IPS-15b (cell line): ENCODE results near the gene CCL3.

Source experiments
- H3K27me3 ChIP-seq: one replicate; pipeline ENCODE4 v1.6.1; 2013; ENCODE audit warnings: low read length; ENCODE audit not compliant: control insufficient read depth, insufficient read depth
- H3K36me3 ChIP-seq: one replicate; pipeline ENCODE4 v1.6.1; 2013; ENCODE audit warnings: low read length; ENCODE audit not compliant: control insufficient read depth, insufficient read depth
- H3K4me1 ChIP-seq: one replicate; pipeline ENCODE4 v1.6.1; 2013; ENCODE audit warnings: mild to moderate bottlenecking, low read length; ENCODE audit not compliant: control insufficient read depth, insufficient read depth
- H3K4me3 ChIP-seq: one replicate; pipeline ENCODE4 v1.5.1; 2013; ENCODE audit warnings: low read depth, low read length
- H3K9ac ChIP-seq: one replicate; pipeline ENCODE4 v1.6.1; 2013; ENCODE audit warnings: low read depth, mild to moderate bottlenecking, low read length
- H3K9me3 ChIP-seq: one replicate; pipeline ENCODE4 v1.6.1; 2013; ENCODE audit warnings: mild to moderate bottlenecking, low read length; ENCODE audit not compliant: control insufficient read depth, insufficient read depth

The CCL3 gene

DNA sequence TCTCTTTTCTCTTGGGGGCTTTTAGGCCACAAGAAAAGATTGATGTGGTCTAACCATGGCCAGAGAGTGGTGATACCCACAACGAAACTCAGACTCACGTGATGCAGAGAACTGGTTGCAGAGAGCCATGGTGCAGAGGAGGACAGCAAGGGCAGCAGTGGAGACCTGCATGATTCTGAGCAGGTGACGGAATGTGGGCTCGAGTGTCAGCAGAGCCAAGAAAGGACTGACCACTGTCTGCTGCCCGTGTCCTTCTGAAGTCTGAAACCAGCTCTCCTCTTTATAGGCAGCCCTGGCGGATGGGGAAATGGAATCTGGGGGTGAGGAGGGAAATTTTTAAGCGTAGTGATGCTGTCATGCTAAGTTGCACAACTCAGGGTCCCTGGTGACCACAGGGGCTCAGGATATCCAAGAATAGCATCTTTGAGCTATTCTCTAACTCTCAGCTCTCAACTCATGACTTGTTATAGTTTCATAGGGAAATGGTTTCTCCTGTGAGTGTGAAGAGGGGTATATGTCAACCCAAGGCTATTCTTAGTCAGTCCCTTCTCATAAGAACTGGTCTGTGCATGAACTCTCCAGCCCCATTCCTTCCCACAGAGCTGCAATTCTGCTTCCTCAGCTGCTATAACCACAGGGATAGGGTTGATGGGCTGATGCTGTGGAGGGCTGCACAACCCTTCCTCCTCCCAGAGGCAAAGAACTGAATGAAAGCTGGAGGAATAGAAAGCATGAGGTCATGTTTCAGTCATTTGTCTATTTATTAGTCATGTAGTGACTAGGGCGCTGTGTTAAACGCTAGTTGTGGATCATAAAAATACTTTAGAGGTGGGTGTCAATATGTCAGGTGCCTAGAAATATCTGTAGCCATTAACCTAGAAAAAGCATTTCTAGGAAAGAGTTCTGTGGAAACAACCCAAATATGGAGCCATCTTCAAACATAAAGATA, at the start of gene CCL3:
Gene CCL3, minus strand, starts transcription at position 256 of the 949 bp plus-strand sequence. Its CDS starts 85 bp downstream, at position 171.
- Histone ChIP-seq H3K36me3 (no peaks in the 10 kb centered on the region), H3K4me3 (no peak within 1 kb of the TSS), H3K9ac (no peak within 1 kb of the TSS), H3K27me3 (no peaks in the 10 kb centered on the region), H3K4me1 (no peaks in the 10 kb centered on the region), H3K9me3 (no peaks in the 10 kb centered on the region)

- Histone ChIP-seq H3K4me3 (no peak overlapping the region), H3K9ac (no peak overlapping the region), H3K9me3 (no peaks in the 10 kb centered on the region), H3K27me3 (no peaks in the 10 kb centered on the region), H3K4me1 (no peaks in the 10 kb centered on the region), H3K36me3 (no peaks in the 10 kb centered on the region)
Measured at GRCh38 chr17:36136439-36136838, 46.5 kb upstream of the CCL3 start.

- H3K36me3 ChIP-seq = no peaks in the 10 kb centered on the region
- H3K9me3 ChIP-seq = no peaks in the 10 kb centered on the region
- no peak overlapping the region for H3K4me3 ChIP-seq
- no peak overlapping the region for H3K9ac ChIP-seq
- H3K27me3 ChIP-seq = no peaks in the 10 kb centered on the region
- no peaks in the 10 kb centered on the region for H3K4me1 ChIP-seq
Measured at GRCh38 chr17:36136036-36136435, 46.1 kb upstream of the CCL3 start.

- no peak overlapping the region for H3K4me3 ChIP-seq
- no peaks in the 10 kb centered on the region for H3K36me3 ChIP-seq
- no peaks in the 10 kb centered on the region for H3K9me3 ChIP-seq
- H3K9ac ChIP-seq = no peak overlapping the region
- H3K27me3 ChIP-seq = no peaks in the 10 kb centered on the region
- H3K4me1 ChIP-seq = no peaks in the 10 kb centered on the region
Measured at GRCh38 chr17:36135465-36135864, 45.5 kb upstream of the CCL3 start.

DNA sequence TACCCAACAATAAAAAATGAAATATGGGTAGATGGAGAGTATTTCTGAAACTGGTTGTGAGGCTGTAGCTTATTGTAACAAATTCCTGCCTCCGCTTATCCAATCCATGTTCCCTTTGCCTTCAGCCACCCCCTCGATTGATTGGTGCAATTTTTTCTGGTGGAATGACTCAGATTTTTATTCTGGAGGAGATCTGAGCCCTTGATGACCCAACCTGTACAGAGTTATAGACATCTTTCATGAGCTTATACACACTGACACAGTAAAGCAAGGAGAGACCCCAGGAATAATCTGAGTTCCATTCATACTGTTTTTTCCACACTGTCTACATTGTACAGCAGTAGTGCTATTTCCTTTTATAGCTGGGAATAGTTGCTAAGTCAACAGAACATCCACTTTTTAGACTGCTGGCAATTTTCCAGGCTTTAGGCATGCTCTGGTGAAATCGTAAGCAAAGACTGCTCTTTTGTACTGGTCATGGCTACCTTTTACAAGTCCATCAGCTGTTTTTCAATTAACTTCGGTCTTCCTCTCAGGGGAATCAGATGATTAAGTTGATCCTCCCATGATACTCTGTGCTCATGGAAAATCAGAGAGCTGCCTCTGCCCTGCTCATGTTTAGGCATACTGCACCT, 43.8 kb upstream of the CCL3 start:
- Histone ChIP-seq H3K9me3 (no peaks in the 10 kb centered on the region), H3K27me3 (no peaks in the 10 kb centered on the region), H3K36me3 (no peaks in the 10 kb centered on the region), H3K4me1 (no peaks in the 10 kb centered on the region), H3K9ac (no peak overlapping the region), H3K4me3 (no peak overlapping the region)

DNA sequence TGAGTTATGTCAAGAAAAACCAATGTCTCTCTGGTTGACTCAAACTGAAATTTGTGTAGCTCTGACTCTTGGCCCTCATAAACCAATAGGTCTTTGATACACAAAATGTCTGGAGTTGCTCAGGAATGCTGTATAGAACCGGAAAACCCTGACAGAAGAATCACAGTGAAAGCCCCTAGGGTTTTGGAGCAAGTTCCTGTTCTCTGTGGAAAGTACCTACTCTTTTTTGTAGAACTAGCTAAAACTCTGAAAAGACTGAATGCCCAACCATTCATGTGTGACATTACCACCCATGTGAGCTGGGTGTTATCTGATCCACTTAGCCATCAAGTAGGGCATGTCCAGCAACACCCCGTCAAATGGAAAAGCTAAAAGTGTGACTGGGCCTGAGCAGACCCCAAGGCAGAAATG, 42.5 kb upstream of the CCL3 start:
- no peak overlapping the region for H3K4me3 ChIP-seq
- H3K4me1 ChIP-seq = no peaks in the 10 kb centered on the region
- H3K9ac ChIP-seq = no peak overlapping the region
- H3K36me3 ChIP-seq = no peaks in the 10 kb centered on the region
- no peaks in the 10 kb centered on the region for H3K9me3 ChIP-seq
- H3K27me3 ChIP-seq = no peaks in the 10 kb centered on the region

DNA sequence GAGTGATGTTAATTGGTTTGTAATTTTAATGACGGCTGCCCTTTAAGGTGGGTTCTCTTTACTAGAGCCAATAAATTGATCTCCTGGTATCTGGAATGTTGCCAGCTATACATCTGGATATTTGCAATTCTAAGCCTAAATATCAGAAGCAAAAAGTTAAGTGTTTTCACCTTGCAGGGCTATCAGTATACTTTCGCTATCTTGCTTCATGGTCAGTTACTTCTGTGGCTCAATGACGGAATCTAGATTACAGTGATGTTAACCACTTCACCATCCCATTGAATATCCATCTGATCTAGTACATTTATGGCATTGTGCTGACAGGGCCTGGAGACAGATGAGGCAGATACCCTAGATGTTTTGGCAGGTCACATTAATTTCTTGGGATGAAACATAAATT, 42.0 kb upstream of the CCL3 start:
- Histone ChIP-seq H3K9ac (no peak overlapping the region), H3K9me3 (peaks cover 3% of the 10 kb centered on the region), H3K27me3 (no peaks in the 10 kb centered on the region), H3K4me1 (no peaks in the 10 kb centered on the region), H3K4me3 (no peak overlapping the region), H3K36me3 (no peaks in the 10 kb centered on the region)

GRCh38 chr17:36131421-36131820, 41.5 kb upstream of the CCL3 start:
- H3K4me1 ChIP-seq = no peaks in the 10 kb centered on the region
- peaks cover 4% of the 10 kb centered on the region for H3K9me3 ChIP-seq
- no peaks in the 10 kb centered on the region for H3K36me3 ChIP-seq
- no peaks in the 10 kb centered on the region for H3K27me3 ChIP-seq
- H3K9ac ChIP-seq = no peak overlapping the region
- H3K4me3 ChIP-seq = no peak overlapping the region

DNA sequence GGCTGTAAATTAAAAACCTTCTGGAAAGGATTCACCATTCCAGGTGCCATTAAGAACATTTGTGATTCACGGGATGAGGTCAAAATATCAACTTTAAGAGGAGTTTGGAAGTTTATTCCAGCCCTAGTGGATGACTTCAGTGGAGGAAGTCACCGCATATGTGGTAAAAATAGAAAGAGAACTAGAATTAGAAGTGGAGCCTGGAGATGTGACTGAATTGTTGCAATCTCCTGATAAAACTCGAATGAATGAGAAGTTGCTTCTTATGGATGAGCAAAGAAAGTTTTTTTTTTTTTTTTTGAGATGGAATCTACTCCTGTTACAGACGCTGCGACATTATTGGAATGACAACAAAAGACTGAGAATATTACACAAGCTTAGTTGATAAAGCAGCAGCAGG, 40.4 kb upstream of the CCL3 start:
- no peaks in the 10 kb centered on the region for H3K4me1 ChIP-seq
- H3K27me3 ChIP-seq = no peaks in the 10 kb centered on the region
- H3K4me3 ChIP-seq = no peak overlapping the region
- H3K36me3 ChIP-seq = no peaks in the 10 kb centered on the region
- peaks cover 13% of the 10 kb centered on the region for H3K9me3 ChIP-seq
- H3K9ac ChIP-seq = no peak overlapping the region

- Histone ChIP-seq H3K36me3 (no peaks in the 10 kb centered on the region), H3K9ac (no peak overlapping the region), H3K4me1 (no peaks in the 10 kb centered on the region), H3K9me3 (peaks cover 16% of the 10 kb centered on the region), H3K4me3 (no peak overlapping the region), H3K27me3 (no peaks in the 10 kb centered on the region)
Measured at GRCh38 chr17:36129616-36130015, 39.7 kb upstream of the CCL3 start.

DNA sequence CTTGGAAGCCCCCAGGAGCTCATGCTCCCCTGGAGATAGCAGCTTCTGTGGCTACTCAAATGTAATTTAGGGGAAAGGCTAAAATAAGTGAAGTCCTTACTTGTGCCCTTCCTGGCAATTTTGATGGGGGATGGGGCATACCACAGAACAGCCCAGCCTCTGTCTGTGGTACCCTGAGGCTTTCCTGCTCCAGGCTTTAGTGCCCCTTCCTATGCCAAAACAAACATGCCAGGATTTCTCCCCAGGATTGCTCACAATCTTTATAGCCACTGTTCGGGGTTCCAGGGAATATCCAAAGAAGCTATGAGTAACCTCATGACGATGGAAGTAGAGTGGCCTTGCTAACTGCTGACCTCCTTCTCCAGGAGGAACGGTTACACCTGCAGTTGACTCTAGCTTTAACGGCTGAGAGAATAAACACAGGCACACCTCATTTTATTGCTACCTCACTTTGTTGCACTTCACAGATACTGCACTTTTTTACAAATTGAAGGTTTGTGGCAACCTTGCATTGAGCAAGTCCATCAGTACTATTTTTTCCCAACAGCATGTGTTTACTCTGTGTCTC, 38.6 kb upstream of the CCL3 start:
- peaks cover 6% of the 10 kb centered on the region for H3K4me1 ChIP-seq
- H3K4me3 ChIP-seq = no peak overlapping the region
- H3K9ac ChIP-seq = no peak overlapping the region
- no peaks in the 10 kb centered on the region for H3K36me3 ChIP-seq
- no peaks in the 10 kb centered on the region for H3K27me3 ChIP-seq
- H3K9me3 ChIP-seq = peaks cover 16% of the 10 kb centered on the region

DNA sequence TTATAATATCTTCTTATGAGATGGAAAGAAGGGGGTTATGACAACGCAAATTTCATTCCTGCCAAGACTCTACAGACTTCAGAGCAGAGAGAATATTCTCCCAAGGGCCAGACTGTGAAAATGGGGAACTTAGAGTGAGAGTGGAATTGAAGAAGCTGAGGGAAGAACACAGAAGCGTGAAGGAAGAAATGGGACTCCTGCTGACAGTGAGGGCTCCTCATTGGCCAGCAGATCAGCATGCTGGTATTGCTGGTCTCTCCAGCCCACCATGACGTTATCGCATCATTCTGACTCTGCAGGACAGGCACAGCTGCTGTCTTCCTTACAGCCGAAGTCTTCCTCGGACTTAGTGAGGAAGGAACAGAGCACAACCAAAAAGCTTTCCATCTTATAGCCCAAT, 38.0 kb upstream of the CCL3 start:
- Histone ChIP-seq H3K27me3 (no peaks in the 10 kb centered on the region), H3K4me3 (no peak overlapping the region)

More for the DNA sequence above, 38.0 kb upstream of the CCL3 start:
- H3K4me1 ChIP-seq = peaks cover 6% of the 10 kb centered on the region
- no peaks in the 10 kb centered on the region for H3K36me3 ChIP-seq
- peaks cover 16% of the 10 kb centered on the region for H3K9me3 ChIP-seq
- H3K9ac ChIP-seq = no peak overlapping the region
